H9 (cell line): ENCODE data around the gene POFUT1. TPM values are rescaled to one million over a fixed set of nuclear protein-coding genes. Genes with fewer than 3 reads are reported as not detected.
A peak's percentile ranks its signal among the peaks of the same experiment; 100 is the strongest.

Source experiments
- DNase-seq: peaks from one replicate; pipeline ENCODE4 v3.0.0-alpha.2; 2017
- H2AFZ ChIP-seq: one replicate; pipeline ENCODE4 v1.6.1; 2013; ENCODE audit warnings: mild to moderate bottlenecking, low read length, control low read depth, moderate library complexity
- H2AK5ac ChIP-seq: 2 replicates; pipeline ENCODE4 v1.6.1; 2013; ENCODE audit warnings: low read length, control low read depth, mixed read lengths; ENCODE audit not compliant: insufficient read length
- H2BK120ac ChIP-seq: one replicate; pipeline ENCODE4 v1.6.1; 2013; ENCODE audit warnings: low read depth, mild to moderate bottlenecking, low read length, control low read depth, inconsistent platforms; ENCODE audit not compliant: poor library complexity, severe bottlenecking
- H2BK12ac ChIP-seq: 2 replicates; pipeline ENCODE4 v1.6.1; 2013; ENCODE audit warnings: low read length, control low read depth, mixed read lengths, low read depth; ENCODE audit not compliant: insufficient read length
- H2BK15ac ChIP-seq: 2 replicates; pipeline ENCODE4 v1.6.1; 2013; ENCODE audit warnings: low read depth, low read length, control low read depth
- H2BK20ac ChIP-seq: one replicate; pipeline ENCODE4 v1.6.1; 2013; ENCODE audit warnings: low read depth, mild to moderate bottlenecking, low read length, control low read depth, inconsistent platforms; ENCODE audit not compliant: poor library complexity, severe bottlenecking
- H2BK5ac ChIP-seq: 2 replicates; pipeline ENCODE4 v1.6.1; 2013; ENCODE audit warnings: low read length, control low read depth, mixed read lengths; ENCODE audit not compliant: insufficient read length
- H3K14ac ChIP-seq: 2 replicates; pipeline ENCODE4 v1.6.1; 2013; ENCODE audit warnings: low read length, control low read depth; ENCODE audit not compliant: insufficient read depth
- H3K18ac ChIP-seq: 2 replicates; pipeline ENCODE4 v1.6.1; 2013; ENCODE audit warnings: low read depth, mild to moderate bottlenecking, mixed read lengths, low read length, control low read depth; ENCODE audit not compliant: insufficient read length
- H3K23ac ChIP-seq: 2 replicates; pipeline ENCODE4 v1.6.1; 2013; ENCODE audit warnings: low read length, control low read depth, mixed read lengths, low read depth; ENCODE audit not compliant: insufficient read length
- H3K23me2 ChIP-seq: 2 replicates; pipeline ENCODE4 v1.6.1; 2013; ENCODE audit warnings: low read depth, mild to moderate bottlenecking, mixed read lengths, low read length, control low read depth; ENCODE audit not compliant: insufficient read length, poor library complexity, severe bottlenecking
- H3K27ac ChIP-seq: 2 replicates; pipeline ENCODE4 v1.5.1; 2013; ENCODE audit warnings: low read length, control low read depth, mixed read lengths, low read depth; ENCODE audit not compliant: insufficient read length
- H3K27me3 ChIP-seq: 2 replicates; pipeline ENCODE4 v1.6.1; 2013; ENCODE audit warnings: low read length, control low read depth, inconsistent platforms; ENCODE audit not compliant: insufficient read depth
- H3K4ac ChIP-seq: 2 replicates; pipeline ENCODE4 v1.6.1; 2013; ENCODE audit warnings: low read depth, mild to moderate bottlenecking, control low read depth, inconsistent platforms, low read length, moderate library complexity
- H3K4me1 ChIP-seq: 2 replicates; pipeline ENCODE4 v1.6.1; 2013; ENCODE audit warnings: low read length, control low read depth, inconsistent platforms; ENCODE audit not compliant: insufficient read depth
- H3K4me2 ChIP-seq: 2 replicates; pipeline ENCODE4 v1.6.1; 2013; ENCODE audit warnings: low read length, control low read depth, mixed read lengths; ENCODE audit not compliant: insufficient read length, insufficient read depth
- H3K56ac ChIP-seq: 2 replicates; pipeline ENCODE4 v1.6.1; 2013; ENCODE audit warnings: low read depth, mild to moderate bottlenecking, mixed read lengths, low read length, control low read depth; ENCODE audit not compliant: insufficient read length
- H3K79me1 ChIP-seq: 2 replicates; pipeline ENCODE4 v1.6.1; 2013; ENCODE audit warnings: low read depth, mild to moderate bottlenecking, moderate library complexity, low read length, control low read depth, inconsistent platforms; ENCODE audit not compliant: insufficient read depth, poor library complexity, severe bottlenecking
- H3K79me2 ChIP-seq: 2 replicates; pipeline ENCODE4 v1.6.1; 2013; ENCODE audit warnings: low read length, control low read depth, inconsistent platforms; ENCODE audit not compliant: insufficient read depth
- H3K9ac ChIP-seq: 2 replicates; pipeline ENCODE4 v1.6.1; 2013; ENCODE audit warnings: low read length, control low read depth, mixed read lengths; ENCODE audit not compliant: insufficient read length; ENCODE audit errors: extremely low read depth
- H3K9me3 ChIP-seq: one replicate; pipeline ENCODE4 v1.6.1; 2013; ENCODE audit warnings: low read depth, low read length, inconsistent platforms; ENCODE audit not compliant: control insufficient read depth
- H3T11ph ChIP-seq: one replicate; pipeline ENCODE4 v1.6.1; 2013; ENCODE audit warnings: mild to moderate bottlenecking, low read length, control low read depth, inconsistent platforms
- H4K20me1 ChIP-seq: one replicate; pipeline ENCODE4 v1.6.1; 2013; ENCODE audit not compliant: control insufficient read depth, insufficient read length, insufficient read depth
- H4K5ac ChIP-seq: 2 replicates; pipeline ENCODE4 v1.6.1; 2013; ENCODE audit warnings: low read depth, mild to moderate bottlenecking, mixed read lengths, low read length, control low read depth; ENCODE audit not compliant: insufficient read length
- H4K8ac ChIP-seq: replicated peaks from 2 replicates; pipeline ENCODE4 v1.6.1; 2013; ENCODE audit warnings: low read length, control low read depth, mixed read lengths, low read depth; ENCODE audit not compliant: insufficient read length
- H4K91ac ChIP-seq: 2 replicates; pipeline ENCODE4 v1.6.1; 2013; ENCODE audit warnings: low read depth, mild to moderate bottlenecking, moderate library complexity, mixed read lengths, low read length, control low read depth; ENCODE audit not compliant: insufficient read length
- H3K27ac Mint-ChIP-seq, 3 experiments: 2 replicates in 2 of 3; 3 replicates in 1 of 3; pipeline ENCODE4 v1.8.0; 2020 to 2021; ENCODE audit warnings: mixed read lengths in 3 of 3, mild to moderate bottlenecking in 1 of 3, moderate library complexity in 1 of 3
- H3K27me3 Mint-ChIP-seq: 2 replicates; pipeline ENCODE4 v1.8.0; 2021; ENCODE audit warnings: low read depth, mild to moderate bottlenecking, moderate library complexity, mixed read lengths
- H3K36me3 Mint-ChIP-seq, 3 experiments: 2 replicates in 2 of 3; 3 replicates in 1 of 3; pipeline ENCODE4 v1.8.0; 2020 to 2021; ENCODE audit warnings: low read depth in 3 of 3, mixed read lengths in 3 of 3; ENCODE audit not compliant: insufficient read depth in 1 of 3
- H3K4me1 Mint-ChIP-seq, 2 experiments: 2 replicates each; pipeline ENCODE4 v1.8.0; 2020; ENCODE audit warnings: mixed read lengths in 2 of 2
- H3K4me3 Mint-ChIP-seq, 2 experiments: 2 replicates in 1 of 2; 3 replicates in 1 of 2; pipeline ENCODE4 v1.8.0; 2020 to 2021; ENCODE audit warnings: mild to moderate bottlenecking in 2 of 2, mixed read lengths in 2 of 2, moderate library complexity in 1 of 2
- H3K9me3 Mint-ChIP-seq, 2 experiments: 2 replicates in 1 of 2; 3 replicates in 1 of 2; pipeline ENCODE4 v1.8.0; 2020; ENCODE audit warnings: mild to moderate bottlenecking in 2 of 2, mixed read lengths in 2 of 2, moderate library complexity in 1 of 2
- WGBS: extraction: QIAGEN DNeasy Blood & Tissue Kit; methylation state at CpG from one replicate; pipeline ENCODE4 v1.1.7; 2013; ENCODE audit warnings: missing lambda C conversion rate, low lambda C conversion rate, mixed read lengths; ENCODE audit not compliant: insufficient read length; ENCODE audit errors: extremely low coverage; 5-methylcytosine and 5-hydroxymethylcytosine counted together
- total RNA-seq: library from RNA; stranded (reverse); gene quantifications from 2 replicates; pipeline ENCODE4 v1.2.1, GENCODE V29; 2021
- TF ChIP-seq, protein P1 (sequence below): fragments of 200-600 bp; sonication (generic); conservative IDR thresholded peaks from 3 replicates; pipeline ENCODE4 v1.8.0; 2021; ENCODE audit warnings: antibody characterized with exemption, mild to moderate bottlenecking

Gene POFUT1
- total RNA-seq, 1 experiment from 2014 or later, result 41.2 TPM

DNA sequence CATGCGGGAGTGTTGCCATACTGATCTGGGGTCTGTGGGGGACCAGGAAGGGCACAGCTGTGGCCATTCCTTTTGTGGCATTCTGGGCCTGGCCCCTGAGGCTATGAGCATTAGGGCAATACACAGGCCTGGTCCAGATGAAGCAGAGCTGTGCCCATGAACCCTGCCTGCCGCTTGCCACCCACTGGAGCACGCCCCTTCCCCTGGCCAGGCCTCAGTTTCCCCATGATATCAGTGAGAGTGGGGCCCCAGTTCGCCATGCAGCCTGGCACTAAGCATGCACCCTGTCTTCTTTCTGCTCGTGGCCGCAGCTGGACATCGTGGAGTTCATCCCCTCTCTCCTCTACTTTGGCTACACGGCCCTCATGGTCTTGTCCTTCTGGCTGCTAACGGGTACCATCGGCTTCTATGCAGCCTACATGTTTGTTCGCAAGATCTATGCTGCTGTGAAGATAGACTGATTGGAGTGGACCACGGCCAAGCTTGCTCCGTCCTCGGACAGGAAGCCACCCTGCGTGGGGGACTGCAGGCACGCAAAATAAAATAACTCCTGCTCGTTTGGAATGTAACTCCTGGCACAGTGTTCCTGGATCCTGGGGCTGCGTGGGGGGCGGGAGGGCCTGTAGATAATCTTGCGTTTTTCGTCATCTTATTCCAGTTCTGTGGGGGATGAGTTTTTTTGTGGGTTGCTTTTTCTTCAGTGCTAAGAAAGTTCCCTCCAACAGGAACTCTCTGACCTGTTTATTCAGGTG, 42.5 kb upstream of the POFUT1 start:
- no peak overlapping the region for H3K56ac ChIP-seq
- no peak overlapping the region for H3K27ac ChIP-seq
- no peak overlapping the region for H2BK20ac ChIP-seq
- H3K9me3 ChIP-seq, result no peaks in the 10 kb centered on the region
- H3K4ac ChIP-seq, result no peak overlapping the region
- H3K23ac ChIP-seq, result no peak overlapping the region
- no peak overlapping the region for H4K8ac ChIP-seq
- H3K79me1 ChIP-seq, result no peaks in the 10 kb centered on the region
- no CpG with 5 or more reads among the region's 21 CpGs for WGBS
- H4K20me1 ChIP-seq, result no peaks in the 10 kb centered on the region
- DNase-seq, result no peak
- no peaks in the 10 kb centered on the region for H3K9me3 Mint-ChIP-seq
- H3K27me3 ChIP-seq, result no peaks in the 10 kb centered on the region
- no peak overlapping the region for H3K18ac ChIP-seq
- TF ChIP-seq, protein P1, sequence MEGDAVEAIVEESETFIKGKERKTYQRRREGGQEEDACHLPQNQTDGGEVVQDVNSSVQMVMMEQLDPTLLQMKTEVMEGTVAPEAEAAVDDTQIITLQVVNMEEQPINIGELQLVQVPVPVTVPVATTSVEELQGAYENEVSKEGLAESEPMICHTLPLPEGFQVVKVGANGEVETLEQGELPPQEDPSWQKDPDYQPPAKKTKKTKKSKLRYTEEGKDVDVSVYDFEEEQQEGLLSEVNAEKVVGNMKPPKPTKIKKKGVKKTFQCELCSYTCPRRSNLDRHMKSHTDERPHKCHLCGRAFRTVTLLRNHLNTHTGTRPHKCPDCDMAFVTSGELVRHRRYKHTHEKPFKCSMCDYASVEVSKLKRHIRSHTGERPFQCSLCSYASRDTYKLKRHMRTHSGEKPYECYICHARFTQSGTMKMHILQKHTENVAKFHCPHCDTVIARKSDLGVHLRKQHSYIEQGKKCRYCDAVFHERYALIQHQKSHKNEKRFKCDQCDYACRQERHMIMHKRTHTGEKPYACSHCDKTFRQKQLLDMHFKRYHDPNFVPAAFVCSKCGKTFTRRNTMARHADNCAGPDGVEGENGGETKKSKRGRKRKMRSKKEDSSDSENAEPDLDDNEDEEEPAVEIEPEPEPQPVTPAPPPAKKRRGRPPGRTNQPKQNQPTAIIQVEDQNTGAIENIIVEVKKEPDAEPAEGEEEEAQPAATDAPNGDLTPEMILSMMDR, result no peak
- H2BK15ac ChIP-seq, result no peak overlapping the region
- H3K4me2 ChIP-seq, result no peak overlapping the region
- no peak overlapping the region for H3T11ph ChIP-seq
- no peak overlapping the region for H2BK12ac ChIP-seq
- H3K36me3 Mint-ChIP-seq, result peaks cover 28 to 64% (median 54%) of the 10 kb centered on the region in 3 experiments; a peak in 6 of 7 replicates
- H3K4me1 Mint-ChIP-seq, result peaks cover 8 to 9% of the 10 kb centered on the region in 2 experiments
- no peak overlapping the region for H3K9ac ChIP-seq
- H2BK5ac ChIP-seq, result no peak overlapping the region
- H4K91ac ChIP-seq, result no peak overlapping the region
- H3K79me2 ChIP-seq, result no peaks in the 10 kb centered on the region
- H2BK120ac ChIP-seq, result no peak overlapping the region
- no peak overlapping the region for H3K4me3 Mint-ChIP-seq
- peak overlapping the region in 2 of 3 experiments; percentile 53 to 76; a peak in 3 of 7 replicates for H3K27ac Mint-ChIP-seq
- H3K23me2 ChIP-seq, result no peaks in the 10 kb centered on the region
- H4K5ac ChIP-seq, result no peak overlapping the region
- no peak overlapping the region for H2AK5ac ChIP-seq
- no peak overlapping the region for H2AFZ ChIP-seq
- H3K27me3 Mint-ChIP-seq, result no peaks in the 10 kb centered on the region
- no peaks in the 10 kb centered on the region; the same call in 1 of the 2 replicates for H3K4me1 ChIP-seq
- H3K14ac ChIP-seq, result no peak overlapping the region
